HG03060 (cell line): Measurements from ENCODE around the gene LRRC4B.
"Not testable (repeated sequence)": the region's sequence is repeated elsewhere in the genome, so short reads cannot be mapped to it uniquely, and the experiment has no call there.

ENCODE experiments used
- ATAC-seq: cut with Tn5 transposase; IDR thresholded peaks from one replicate; pipeline ENCODE4 v1.9.1; 2021; ENCODE audit warnings: low read depth, moderate number of reproducible peaks; ENCODE audit not compliant: unreplicated experiment

The LRRC4B gene

DNA sequence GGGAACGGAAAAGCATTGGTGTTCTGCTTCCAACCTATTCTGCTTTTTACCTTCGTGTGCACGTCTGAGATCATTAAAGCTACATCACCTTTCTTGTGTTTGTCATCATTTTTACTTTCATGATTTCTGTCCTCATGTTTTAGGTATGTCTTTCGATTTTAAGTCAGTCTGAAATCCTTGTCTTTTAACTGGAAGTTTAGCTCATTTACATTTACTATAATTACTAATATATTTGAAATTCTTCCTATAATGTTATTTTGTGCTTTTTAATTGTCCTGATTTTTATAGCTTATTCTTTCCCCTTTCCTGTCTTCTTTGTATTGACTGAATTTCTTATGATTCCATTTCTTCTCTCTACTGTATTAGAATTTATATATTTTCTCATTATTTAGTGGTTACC, 35.3 kb downstream of the LRRC4B start:
- ATAC-seq: no peak

DNA sequence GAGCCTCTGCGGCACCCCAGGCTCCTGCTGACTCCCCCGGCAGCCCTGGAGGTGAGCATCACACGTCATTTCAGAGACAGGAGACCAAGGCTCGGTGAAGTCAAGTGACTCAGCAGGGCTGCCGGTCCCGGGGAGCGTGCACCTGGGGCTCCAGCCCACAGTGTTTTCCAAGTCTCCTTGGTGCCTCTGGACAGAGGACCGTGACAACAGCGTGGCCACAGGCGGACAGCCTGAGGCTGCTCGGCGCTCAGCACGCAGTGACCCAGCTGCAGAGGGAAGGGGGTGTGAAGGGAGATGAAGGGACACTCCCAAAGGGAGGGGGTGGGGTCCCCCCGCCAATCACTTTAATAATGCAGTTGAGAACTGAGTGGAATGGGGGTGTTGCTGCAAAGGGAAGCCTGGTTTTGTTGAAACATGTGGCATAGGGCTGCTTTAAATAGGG, 37.0 kb downstream of the LRRC4B start:
- ATAC-seq: no peak

DNA sequence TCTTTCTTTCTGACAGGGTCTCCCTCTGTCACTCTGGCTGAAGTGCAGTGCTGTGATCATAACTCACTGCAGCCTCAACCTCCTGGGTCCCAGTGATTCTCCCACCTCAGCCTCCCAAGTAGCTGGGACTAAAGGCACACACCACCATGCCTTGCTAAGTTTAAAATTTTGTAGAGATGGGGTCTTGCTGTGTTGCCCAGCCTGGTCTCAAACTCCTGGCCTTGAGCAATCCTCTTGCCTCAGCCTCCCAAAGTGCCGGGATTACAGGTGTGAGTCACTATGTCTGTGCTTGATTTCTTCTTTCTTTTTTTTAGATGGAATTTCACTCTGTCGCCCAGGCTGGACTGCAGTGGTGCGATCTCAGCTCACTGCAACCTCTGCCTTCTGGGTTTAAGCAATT, 40.2 kb downstream of the LRRC4B start:
- ATAC-seq: not testable (repeated sequence)

DNA sequence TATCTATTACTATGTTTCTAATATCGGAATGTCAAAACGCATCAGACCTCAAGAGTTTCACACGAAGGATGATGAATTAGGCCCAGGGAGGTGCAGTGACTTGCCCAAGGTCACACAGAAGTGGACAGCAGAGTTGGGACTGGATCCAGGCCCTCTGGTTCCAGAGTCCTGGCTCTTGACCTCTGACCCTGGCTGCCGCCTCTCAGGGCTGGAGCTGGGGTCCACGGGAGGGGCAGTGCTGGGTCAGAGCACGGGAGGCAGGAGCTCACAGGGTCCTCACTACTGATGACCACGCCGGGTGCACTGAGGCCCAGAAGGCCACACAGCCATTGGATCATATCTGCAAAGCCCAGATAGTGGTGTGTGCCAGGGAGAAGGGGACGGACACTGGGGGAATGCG, 45.4 kb downstream of the LRRC4B start:
- no peak for ATAC-seq

DNA sequence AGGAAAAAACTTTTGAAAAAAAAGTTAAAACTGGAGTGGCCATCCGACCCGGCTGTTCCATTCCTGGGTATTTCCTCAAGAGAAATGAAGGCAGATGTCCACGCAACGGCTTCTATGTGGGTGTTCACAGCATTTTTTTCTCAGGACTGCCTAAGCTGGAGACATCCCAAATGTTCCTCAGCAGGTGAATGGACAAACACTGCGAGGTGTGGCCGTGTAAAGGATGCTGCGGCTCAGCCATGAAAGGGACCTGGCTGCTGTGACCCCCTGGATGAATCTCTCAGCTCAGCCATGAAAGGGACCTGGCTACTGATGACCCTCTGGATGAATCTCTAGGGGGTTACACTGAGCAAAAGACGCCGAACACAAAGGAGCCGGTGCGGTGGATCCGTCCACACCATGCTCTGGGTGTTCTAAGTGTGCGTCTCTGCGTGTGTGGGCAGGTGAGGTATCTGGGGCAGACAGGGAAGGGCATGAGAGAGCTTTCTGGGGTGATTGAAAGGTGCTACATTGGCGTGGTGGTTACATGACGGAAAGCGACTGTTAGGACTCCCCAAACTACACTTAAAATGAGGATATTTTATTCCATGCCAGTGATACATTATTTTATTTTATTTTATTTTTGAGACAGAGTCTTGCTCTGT, 47.3 kb downstream of the LRRC4B start:
- ATAC-seq: no peak

DNA sequence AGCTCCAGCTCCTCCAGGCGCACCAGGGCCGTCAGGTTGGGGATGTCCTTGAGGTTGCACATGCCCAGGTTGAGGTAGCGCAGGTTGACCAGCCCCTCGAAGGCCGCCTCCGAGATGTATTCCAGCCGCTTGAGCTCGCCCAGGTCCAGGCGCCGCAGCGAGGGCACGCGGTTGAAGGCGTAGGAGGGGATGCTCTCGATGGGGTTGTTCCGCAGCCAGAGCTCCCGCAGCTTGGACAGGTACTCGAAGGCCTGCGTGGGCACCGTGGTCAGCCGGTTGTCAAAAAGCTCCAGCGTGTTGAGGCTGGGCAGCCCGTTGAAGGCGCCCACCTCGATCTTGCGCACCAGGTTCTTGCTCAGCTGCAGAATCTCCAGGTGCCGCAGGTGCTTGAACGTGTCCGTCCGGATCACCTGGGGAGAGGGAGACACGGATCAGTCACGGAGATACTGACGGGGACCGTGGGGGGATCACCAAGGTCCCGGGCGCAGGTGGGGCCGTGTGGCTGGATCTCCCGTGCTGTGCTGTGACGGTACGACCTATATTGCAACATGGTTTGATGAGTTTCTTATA, 49.1 kb downstream of the LRRC4B start:
- ATAC-seq: no peak

DNA sequence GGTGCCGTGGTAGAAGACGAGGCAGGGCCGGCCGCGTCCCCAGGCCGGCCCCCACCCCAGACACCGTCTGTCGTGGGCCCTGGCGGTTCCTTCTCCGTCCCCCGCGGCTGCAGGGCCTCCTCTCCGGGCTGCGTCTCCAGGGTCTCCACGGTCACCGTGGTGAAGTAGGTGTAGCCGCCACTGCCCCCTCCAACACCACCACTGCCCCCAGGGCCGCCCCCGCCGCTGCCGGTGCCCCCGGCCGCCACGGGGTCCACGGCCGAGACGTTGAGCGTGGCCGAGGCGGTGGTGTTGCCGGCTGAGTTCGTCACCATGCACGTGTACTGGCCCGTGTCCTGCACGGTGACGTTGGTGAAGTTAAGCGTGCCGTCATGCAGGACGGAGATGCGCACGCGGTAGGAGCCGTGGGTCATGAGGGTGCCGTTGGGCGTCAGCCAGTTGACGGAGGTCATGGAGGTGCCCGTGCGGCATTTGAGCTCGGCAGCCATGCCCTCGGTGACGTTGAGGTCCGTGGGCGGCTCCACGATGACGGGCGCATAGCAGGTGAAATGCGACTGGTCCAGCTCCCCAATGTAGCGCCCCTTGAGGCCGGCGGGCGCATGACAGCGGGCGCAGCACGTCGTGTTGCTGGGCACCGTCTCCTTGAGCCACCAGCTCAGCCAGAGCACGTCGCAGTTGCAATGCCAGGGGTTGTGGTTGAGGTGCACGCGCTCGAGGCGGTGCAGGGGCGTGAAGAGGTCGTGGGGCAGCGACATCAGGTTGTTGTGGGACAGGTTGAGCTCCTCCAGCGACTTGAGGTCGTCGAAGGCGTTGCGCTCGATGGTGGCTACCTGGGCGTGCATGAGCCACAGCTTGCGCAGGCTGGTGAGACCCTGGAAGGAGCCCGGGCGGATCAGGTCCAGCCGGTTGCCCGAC, 49.9 kb downstream of the LRRC4B start:
- ATAC-seq: no peak

DNA sequence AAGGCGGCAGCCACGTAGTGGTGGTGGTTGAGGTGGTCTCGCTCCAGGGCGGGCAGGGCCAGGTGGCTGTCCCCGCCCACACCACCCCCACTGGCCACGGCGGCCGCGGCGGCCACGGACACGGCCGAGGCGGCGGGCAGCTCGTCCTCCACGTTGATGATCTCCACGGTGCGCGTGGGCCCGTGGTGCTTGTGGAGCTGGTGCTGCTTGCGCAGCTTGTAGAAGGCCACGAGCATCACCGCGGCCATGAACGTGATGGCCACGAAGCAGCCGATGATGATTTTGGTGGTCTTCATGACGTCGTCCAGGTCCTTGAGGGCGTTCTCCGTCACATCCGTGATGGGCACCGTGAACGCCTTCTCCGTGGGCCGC, 50.5 kb downstream of the LRRC4B start:
- ATAC-seq: no peak

DNA sequence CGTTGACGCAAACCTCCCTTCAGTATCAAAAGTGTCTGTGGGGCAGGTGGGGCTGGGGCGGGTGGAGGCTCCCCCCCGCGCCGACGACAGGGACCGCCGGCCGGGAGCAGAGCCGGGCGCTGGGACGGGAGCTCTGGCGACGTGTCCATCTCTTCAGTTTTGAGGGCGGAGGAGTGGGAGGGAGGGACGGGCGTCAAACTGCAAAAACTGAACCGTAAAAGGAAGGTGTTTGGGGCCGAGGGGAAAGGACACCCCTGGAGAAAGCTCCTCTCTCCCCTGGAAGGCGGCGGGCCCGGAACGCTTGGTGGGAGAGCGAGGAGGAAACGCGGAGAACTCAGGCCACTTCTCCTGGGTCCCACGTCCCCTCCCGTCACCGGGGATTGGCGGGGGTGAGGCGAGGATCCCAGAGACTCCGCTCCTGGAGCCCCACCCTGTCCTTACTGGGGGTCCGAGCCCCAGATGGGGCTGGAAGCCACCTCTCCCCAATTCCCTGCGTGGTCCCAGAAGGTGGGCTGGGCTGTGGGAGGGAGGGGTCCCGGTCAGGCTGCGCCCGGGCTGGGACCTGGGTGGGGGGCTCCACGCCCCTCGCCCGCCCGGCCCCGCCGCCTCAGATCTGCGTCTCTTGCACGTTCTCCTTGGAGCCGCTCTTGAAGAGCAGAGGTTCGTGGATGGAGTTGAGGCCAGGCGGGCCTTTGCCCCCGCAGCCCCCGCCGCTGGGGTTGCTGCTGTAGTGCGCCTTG, 51.1 kb downstream of the LRRC4B start:
- no peak for ATAC-seq

DNA sequence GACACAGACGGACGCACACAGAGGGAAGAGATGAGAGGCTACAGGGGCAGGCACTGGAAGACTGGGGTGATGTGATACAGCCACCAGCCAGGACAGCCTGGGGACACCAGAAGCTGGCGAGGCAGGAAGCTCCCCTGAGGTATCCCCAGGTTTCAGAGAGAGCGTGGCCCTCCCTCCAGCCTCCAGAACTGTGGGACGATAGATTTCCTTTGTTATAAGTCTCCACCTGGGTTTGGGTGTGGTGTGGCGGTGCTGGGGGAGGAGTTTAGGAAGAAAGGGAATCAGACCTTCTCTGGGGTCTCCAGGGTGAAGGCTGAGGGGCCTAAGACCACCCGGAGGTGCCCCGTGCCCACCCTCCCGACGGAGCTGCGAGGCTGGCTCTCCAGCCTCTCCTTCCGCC, 51.8 kb downstream of the LRRC4B start:
- no peak for ATAC-seq

DNA sequence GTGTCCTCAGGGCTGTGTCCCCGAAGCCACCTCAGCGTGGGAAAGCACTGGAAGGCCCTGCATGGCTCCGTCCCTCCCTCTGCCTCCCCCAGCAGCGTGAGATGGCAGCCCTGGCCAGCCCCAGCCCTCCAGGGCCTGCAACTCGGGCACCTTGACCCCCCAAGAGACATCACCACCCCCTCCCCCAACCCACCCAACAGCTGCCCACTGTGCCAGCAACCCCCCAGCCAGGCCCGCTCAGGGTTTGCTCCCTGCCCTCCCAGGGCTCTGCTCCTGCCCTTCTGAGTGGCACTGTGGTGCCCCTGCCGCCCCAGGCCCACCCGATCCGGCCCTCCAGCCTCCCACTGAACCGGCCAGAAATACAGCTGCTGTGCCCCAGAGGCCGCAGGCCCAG, 53.1 kb downstream of the LRRC4B start:
- no peak for ATAC-seq

DNA sequence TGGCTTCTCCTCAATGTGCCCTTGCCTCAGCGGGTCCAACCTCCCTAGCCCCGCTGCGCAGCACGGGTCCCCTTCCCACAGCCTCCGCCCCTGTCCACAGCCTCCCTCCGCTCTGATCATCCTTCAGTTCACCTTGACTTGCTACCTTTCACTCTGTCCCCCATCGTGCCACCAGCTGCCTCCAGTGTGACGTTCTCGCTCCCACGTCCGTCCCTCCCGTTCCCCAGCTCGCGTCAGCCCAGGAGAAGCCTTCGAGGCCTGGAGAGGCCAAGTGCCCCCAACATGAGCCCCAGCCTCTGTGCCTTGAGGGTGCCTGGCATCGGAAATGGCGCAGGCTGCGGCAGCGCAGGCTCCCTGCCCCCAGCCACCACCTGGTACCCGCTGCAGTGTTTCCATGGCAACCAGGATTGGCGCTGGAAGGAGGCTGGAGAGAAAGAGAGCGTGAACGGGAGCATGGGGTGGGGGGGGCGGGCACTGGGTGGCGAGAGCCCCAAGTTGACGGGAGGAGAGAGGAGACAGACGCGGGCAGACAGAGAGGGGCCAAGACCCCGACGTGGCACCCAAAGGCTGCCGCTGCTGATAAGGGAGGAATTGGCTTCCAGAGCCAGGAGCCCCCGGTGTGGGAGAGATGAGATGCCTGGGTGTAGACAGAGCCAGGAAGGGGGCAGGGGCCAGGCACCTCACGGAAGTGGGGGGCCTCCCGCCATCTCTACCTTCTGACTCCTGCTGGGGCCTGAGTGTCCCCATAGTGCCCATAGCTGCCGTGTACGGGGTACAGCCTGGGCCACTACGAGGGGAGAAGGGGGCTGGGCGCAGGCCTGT, 53.7 kb downstream of the LRRC4B start:
- ATAC-seq: no peak

DNA sequence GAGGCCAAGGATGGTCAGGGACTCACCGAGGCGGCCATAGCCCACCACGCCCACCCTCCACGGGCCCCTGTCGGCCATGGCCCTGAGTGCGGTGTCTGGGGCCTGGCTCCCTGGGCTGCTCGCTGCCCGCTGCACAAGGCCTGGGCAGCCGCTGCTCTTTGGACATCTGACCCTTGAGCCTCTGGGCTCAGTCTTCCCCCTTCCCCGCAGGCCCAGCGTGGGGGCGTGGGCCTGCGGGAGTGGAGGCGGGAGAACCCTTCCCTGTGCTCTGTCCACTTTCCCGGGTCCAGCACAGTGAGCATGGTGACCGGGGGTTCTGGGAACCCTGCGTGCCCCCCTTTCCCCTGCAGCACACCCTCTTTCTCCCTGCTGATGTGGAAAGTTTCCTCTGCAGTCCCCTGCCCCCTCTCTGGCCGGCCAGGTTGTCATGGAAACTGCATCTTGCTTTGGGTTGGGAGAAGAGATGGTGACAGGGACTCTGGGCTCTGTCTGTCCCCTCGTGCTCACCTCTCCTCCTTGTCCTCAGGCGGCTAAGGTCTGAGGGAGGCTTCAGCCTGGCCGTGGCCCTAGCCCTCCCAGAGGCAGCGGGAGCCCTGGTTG, 54.4 kb downstream of the LRRC4B start, which contains the start of gene ASPDH:
TSS of gene ASPDH (minus strand) at position 168 of the 600 bp plus-strand sequence. CDS start at position 78, 90 bp downstream.
- no peak for ATAC-seq

DNA sequence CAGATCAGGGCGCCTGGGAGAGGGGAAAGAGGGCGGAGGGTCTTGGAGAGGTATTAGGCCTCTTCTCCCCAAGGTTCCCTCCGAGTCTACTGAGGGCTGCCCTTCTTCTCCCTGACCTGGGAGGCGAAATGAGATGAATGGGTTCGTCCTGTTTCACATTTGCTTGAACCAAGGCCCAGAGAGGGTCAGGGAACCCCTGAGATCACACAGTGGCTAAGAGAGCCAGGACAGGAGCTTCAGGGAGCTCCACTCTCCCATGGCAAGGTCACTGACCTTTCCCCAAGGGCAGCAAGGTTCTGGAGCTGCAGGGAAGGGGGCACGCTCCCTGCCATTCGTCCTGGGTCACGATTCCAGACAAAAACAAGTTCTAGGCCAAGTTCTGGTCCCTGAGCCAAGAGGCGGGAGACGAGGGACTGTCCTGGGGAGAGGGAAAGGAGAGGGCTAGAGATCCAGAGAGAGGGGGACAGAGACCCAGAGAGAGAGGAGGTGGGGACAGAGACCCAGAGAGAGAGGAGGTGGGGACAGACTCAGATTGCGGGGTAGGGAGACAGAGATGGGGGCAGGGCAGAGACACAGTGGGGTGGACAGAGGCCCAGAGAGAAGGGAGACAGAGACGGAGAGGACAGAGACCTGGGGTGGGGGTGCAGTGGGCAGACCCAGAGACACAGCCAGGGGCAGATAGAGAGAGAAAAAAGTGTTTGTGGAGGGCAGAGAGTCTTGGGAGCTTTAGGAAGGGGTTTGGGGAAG, 55.1 kb downstream of the LRRC4B start:
- no peak for ATAC-seq

DNA sequence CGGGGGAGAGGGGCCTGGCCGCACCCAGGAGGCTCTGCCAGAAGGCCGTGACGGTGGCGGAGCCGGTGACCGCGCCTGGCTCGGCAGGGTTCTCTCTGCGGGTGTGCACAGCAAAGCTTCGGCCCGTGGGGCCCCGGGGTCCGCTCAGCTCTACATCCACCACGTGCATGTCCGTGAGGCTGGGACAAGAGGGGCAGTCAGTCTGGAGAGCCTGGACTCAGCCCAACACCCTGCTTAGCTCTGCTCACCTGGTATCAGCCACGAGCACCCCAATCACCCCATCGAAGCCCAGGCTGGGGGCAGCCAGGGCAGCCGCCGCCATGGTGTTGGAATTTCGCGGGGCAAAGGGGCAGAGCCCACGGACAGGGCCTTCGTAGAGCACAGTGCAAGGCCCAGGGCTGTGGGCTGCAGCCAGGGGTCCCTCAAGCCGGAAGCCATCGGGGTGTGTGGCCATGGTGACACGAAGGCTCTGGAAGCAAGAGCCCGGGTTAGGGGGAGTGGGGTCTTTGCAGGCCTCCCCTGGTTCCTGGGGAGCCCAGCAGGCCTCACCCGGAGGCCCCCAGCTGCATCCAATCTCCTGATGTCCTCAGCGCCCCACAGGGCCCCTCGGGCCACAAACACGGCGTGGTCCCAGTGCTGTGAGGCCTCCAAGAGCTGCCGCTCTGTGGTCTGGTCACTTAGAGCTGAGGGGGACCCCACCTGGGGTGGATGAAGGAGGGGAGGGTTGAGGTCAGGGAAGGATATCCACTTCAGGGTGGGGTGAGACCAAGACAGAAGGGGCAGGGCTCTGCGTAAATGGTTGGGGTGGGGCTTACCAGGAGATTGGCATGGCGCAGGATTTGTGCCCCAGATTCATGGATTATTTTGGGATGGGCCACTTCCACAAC, 55.9 kb downstream of the LRRC4B start:
- no peak for ATAC-seq

DNA sequence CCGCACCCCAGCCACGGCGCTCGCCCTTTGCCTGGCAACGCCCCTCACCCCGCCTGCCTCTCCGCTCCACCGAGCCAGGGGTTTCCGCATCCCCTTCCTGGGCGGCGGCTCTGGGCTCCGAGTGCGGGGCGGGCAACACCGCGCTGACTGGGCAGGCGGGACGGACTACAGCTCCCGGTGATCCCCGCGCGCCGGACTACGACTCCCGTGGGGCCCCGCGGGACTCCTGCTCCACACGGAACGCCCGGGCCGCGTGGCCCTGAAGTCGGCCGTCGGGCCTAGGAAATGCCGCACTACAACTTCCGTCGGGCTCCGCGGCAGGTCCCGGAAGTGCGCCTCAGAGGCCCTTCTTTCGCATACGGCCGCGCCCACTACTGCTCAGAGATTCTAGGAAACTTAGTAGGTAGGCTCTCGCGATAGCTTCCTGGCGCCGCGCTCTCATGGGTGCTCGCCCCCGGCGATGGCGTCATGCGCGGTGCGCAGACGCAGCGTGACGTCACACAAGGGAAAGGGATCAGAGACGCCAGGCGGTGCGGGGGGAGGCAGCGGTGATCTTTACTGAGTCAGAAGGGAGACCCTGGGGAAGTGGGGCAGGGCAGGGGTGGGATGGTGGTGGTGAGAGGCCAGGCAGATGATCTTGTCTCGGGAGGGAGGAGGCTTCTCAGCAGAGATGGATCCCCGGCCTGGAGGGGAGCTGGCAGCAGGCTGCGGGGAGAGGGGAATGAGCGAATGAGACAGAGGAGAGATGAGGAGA, 57.0 kb downstream of the LRRC4B start, which contains the start of gene JOSD2:
TSS of gene JOSD2 (minus strand) at position 123 of the 754 bp plus-strand sequence. CDS start 760 bp downstream, outside the sequence.
- peak; percentile 86 for ATAC-seq

DNA sequence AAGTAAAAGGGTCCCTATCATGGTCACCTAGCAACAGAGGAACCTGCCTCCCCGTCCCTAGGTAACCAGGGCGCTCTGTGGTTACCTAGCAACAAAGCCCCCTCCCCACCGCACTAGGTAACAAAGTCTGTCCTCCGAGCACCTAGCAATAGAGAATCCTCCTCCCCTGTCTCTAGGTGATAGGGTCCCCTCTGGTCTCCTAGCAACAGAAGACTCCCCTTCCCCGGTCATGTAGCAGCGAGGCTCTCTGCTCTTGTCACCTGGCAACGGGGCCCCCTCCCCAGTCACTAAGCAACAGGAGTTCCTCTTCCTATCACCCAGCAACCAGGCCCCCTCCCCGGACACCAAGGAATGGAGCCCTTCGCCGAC, 57.6 kb downstream of the LRRC4B start:
- ATAC-seq: no peak
